ENCODE results near the gene HSD17B4. TPM values are rescaled to one million over a fixed set of nuclear protein-coding genes. Genes with fewer than 3 reads are reported as not detected.

The HSD17B4 gene
- total RNA-seq, 1 experiment from 2014 or later: 163 TPM

DNA sequence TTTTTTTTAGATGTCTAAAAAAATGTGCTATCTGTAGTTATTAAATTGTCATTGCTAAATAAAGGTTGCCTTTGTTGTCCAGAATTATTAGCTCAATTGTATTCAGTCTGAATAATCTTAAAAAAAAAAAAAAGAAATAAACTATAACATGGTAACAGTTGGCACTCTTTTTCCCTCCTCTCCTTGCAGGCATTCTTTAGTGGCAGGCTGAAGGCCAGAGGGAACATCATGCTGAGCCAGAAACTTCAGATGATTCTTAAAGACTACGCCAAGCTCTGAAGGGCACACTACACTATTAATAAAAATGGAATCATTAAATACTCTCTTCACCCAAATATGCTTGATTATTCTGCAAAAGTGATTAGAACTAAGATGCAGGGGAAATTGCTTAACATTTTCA lies 89.4 kb downstream of the HSD17B4 start:
- Mint-ChIP-seq H3K4me3 (ENCODE audit: unreplicated experiment) (no peak overlapping the region), H3K4me1 (ENCODE audit: insufficient read depth, unreplicated experiment) (peaks cover 10% of the 10 kb centered on the region), H3K36me3 (ENCODE audit: insufficient read depth, unreplicated experiment) (peaks cover 44% of the 10 kb centered on the region), H3K27me3 (ENCODE audit: insufficient read depth, unreplicated experiment) (no peaks in the 10 kb centered on the region), H3K27ac (ENCODE audit: low read depth, unreplicated experiment) (no peak overlapping the region), H3K9me3 (ENCODE audit: unreplicated experiment) (no peaks in the 10 kb centered on the region)
- TF ChIP-seq, protein P1, sequence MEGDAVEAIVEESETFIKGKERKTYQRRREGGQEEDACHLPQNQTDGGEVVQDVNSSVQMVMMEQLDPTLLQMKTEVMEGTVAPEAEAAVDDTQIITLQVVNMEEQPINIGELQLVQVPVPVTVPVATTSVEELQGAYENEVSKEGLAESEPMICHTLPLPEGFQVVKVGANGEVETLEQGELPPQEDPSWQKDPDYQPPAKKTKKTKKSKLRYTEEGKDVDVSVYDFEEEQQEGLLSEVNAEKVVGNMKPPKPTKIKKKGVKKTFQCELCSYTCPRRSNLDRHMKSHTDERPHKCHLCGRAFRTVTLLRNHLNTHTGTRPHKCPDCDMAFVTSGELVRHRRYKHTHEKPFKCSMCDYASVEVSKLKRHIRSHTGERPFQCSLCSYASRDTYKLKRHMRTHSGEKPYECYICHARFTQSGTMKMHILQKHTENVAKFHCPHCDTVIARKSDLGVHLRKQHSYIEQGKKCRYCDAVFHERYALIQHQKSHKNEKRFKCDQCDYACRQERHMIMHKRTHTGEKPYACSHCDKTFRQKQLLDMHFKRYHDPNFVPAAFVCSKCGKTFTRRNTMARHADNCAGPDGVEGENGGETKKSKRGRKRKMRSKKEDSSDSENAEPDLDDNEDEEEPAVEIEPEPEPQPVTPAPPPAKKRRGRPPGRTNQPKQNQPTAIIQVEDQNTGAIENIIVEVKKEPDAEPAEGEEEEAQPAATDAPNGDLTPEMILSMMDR (IDR thresholded peaks at IDR 0.05; ENCODE audit: unreplicated experiment): no peak
- no peak for DNase-seq (ENCODE audit: unreplicated experiment)
- intact Hi-C loops (cut with micrococcal nuclease): no loop called here
- POLR2A ChIA-PET: interaction anchor here (0.7 to 0.9 kb wide), 2 partner anchors 33 to 73 kb away, joined by 3 read pairs; no protein-coding TSS in a partner anchor
- no TSS peak for BruUV-seq (replicated peaks)
- CTCF ChIA-PET: interaction anchor here (0.7 kb wide), 1 partner anchor 199 kb away, joined by 3 read pairs; no protein-coding TSS in a partner anchor

DNA sequence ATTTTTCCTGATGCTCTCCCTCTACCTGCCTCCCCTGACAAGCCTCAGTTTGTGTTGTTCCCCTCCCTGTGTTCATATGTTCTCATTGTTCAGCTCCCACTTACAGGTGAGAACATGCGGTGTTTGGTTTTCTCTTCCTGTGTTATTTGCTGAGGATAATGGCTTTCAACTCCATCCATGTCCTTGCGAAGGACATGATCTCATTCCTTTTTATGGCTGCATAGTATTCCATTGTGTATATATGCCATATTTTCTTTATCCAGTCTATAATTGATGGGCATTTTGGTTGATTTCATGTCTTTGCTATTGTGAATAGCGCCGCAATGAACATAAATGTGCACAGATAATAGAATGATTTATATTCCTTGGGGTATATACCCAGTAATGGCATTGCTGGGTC lies 99.5 kb downstream of the HSD17B4 start:
- POLR2A ChIA-PET: no interaction called here
- no peak for DNase-seq (ENCODE audit: unreplicated experiment)
- H3K36me3 Mint-ChIP-seq (ENCODE audit: insufficient read depth, unreplicated experiment): peaks cover 6% of the 10 kb centered on the region
- peaks cover 7% of the 10 kb centered on the region for H3K9me3 Mint-ChIP-seq (ENCODE audit: unreplicated experiment)
- no peaks in the 10 kb centered on the region for H3K27me3 Mint-ChIP-seq (ENCODE audit: insufficient read depth, unreplicated experiment)
- no peaks in the 10 kb centered on the region for H3K4me1 Mint-ChIP-seq (ENCODE audit: insufficient read depth, unreplicated experiment)
- TF ChIP-seq, protein P1 (IDR thresholded peaks at IDR 0.05; ENCODE audit: unreplicated experiment): no peak
- H3K27ac Mint-ChIP-seq (ENCODE audit: low read depth, unreplicated experiment): no peak overlapping the region
- H3K4me3 Mint-ChIP-seq (ENCODE audit: unreplicated experiment): no peak overlapping the region
- intact Hi-C loops (cut with micrococcal nuclease): no loop called here
- CTCF ChIA-PET: no interaction called here
- no TSS peak for BruUV-seq (replicated peaks)

DNA sequence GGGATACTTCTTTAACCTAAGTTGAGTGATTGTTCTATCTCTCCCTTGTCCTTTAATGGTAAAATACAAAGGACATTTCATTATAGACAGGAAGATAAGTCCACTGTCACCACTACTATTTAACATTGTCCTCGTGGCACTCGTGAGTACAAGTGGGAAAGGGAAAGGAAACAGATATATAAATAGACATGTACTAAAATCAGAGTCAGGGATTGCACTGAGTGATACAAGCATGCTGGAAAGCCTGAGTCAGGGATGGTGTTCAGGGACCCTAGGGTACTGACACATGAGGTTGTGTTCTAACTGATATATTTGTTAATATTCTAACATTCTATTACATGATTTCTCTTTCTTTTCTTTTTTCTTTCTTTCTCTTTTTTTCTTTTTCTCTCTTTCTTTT lies 102.3 kb downstream of the HSD17B4 start:
- BruUV-seq (replicated peaks): no TSS peak
- TF ChIP-seq, protein P1 (IDR thresholded peaks at IDR 0.05; ENCODE audit: unreplicated experiment): no peak
- Mint-ChIP-seq H3K4me3 (ENCODE audit: unreplicated experiment) (no peak overlapping the region), H3K36me3 (ENCODE audit: insufficient read depth, unreplicated experiment) (peaks cover 6% of the 10 kb centered on the region), H3K27me3 (ENCODE audit: insufficient read depth, unreplicated experiment) (no peaks in the 10 kb centered on the region), H3K27ac (ENCODE audit: low read depth, unreplicated experiment) (no peak overlapping the region), H3K9me3 (ENCODE audit: unreplicated experiment) (peaks cover 7% of the 10 kb centered on the region), H3K4me1 (ENCODE audit: insufficient read depth, unreplicated experiment) (no peaks in the 10 kb centered on the region)
- ChIA-PET POLR2A (interaction anchor here (0.7 kb wide), 1 partner anchor 1244 kb away, joined by 3 read pairs; no protein-coding TSS in a partner anchor), CTCF (no interaction called here)
- intact Hi-C loops (cut with micrococcal nuclease): no loop called here
- no peak for DNase-seq (ENCODE audit: unreplicated experiment)

DNA sequence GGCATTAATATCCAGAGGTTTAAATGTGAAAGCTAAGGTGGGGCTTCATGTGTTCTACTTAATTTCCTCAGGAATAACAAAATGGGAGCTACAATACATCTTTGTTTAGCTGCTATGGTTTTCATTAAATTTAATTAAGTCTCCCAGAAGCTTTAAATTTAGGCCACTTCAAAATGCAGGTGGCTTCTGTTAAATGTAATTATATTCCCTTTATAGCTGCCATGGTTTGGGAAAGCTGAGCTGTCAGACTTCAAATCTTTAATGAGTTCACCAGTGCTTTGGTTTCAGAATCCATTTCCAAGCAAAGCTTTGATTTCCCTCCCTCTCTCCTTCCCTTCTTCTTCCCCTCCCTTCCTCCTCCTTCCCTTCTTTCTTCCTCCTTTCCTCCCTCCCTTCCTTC lies 118.6 kb downstream of the HSD17B4 start:
- Mint-ChIP-seq H3K27me3 (ENCODE audit: insufficient read depth, unreplicated experiment) (no peaks in the 10 kb centered on the region), H3K27ac (ENCODE audit: low read depth, unreplicated experiment) (no peak overlapping the region), H3K4me1 (ENCODE audit: insufficient read depth, unreplicated experiment) (no peaks in the 10 kb centered on the region), H3K4me3 (ENCODE audit: unreplicated experiment) (no peak overlapping the region), H3K36me3 (ENCODE audit: insufficient read depth, unreplicated experiment) (no peaks in the 10 kb centered on the region), H3K9me3 (ENCODE audit: unreplicated experiment) (no peaks in the 10 kb centered on the region)
- ChIA-PET CTCF (interaction anchor here (0.9 kb wide), 1 partner anchor 14 kb away, joined by 4 read pairs; no protein-coding TSS in a partner anchor), POLR2A (no interaction called here)
- intact Hi-C loops (cut with micrococcal nuclease): no loop called here
- TF ChIP-seq, protein P1 (IDR thresholded peaks at IDR 0.05; ENCODE audit: unreplicated experiment): no peak
- DNase-seq (ENCODE audit: unreplicated experiment): no peak
- BruUV-seq (replicated peaks): no TSS peak
